ENCODE results near the gene UBE2M.
A peak's percentile ranks its signal among the peaks of the same experiment; 100 is the strongest.

The UBE2M gene

DNA sequence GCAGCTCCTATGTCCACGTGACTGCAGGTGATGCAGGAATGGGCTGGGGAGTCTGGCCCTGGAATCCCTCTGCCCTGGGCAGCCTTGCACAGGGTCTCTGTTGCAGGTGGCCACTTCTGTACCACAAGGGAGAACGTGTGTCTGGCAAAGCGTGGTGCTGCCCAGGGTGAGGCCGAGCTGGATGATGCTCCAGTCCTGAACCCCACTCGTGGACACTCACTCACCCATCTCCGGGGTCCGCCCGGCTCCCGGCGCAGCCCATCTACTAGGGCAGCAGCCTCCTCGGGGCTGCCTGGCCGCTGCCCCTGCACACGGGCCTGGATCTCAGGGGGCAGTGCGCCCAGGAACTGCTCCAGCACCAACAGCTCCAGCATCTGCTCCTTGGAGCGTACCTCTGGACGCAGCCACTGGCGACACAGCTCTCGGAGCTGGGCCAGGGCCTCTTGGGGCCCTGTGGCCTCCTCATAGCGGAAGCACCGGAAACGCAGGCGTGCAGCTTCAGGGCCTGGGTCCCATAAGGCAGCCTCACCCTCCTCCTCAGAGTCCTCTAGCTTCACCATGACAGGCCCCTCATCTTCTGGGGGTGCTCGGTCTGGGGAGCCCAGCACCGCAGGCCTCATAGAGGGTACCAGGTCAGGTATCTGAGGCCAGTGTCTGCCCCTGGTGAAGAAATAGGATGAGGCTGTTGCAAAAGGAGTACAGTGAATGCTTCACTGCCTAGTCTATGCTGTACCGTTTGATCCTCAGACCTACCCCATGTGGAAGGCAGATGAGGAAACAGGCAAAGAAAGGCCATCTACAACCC lies 12.6 kb upstream of the UBE2M start:
- DNase-seq (ENCODE audit: low read depth): no peak

DNA sequence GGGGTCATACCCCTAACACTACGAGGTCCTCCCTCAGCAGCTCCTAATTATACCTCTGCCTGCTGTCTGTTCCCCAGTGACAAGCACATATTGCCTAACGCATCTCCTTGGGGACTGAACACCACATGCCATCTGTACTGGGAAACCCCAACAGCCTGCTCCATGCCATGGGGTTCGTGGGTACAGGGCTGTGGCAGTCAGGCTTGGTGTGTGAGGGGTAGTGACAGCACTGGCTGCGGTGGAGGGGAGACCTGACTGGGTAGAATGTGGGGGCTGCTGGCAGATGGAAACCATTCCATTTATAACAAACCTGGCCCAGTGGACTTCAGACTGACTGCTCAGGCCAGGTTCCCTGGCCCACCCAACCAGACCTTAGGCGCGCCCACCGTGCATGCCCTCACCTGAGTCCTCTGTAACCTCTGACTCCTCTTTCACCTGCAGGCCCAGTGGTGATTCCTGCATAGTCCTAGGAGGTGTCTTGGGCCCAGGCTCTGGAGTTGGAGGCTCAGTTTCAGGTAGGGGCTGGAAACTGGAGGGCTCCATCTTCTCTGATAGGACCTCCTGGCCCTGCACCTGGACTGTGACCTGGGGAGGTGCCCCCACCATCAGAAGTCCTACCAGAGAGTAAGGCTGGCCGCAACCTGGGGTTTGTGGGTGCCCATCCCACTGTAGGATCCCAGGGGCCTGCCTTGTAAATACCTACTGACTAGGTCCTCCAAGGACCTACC lies 11.7 kb upstream of the UBE2M start:
- DNase-seq (ENCODE audit: low read depth): no peak

DNA sequence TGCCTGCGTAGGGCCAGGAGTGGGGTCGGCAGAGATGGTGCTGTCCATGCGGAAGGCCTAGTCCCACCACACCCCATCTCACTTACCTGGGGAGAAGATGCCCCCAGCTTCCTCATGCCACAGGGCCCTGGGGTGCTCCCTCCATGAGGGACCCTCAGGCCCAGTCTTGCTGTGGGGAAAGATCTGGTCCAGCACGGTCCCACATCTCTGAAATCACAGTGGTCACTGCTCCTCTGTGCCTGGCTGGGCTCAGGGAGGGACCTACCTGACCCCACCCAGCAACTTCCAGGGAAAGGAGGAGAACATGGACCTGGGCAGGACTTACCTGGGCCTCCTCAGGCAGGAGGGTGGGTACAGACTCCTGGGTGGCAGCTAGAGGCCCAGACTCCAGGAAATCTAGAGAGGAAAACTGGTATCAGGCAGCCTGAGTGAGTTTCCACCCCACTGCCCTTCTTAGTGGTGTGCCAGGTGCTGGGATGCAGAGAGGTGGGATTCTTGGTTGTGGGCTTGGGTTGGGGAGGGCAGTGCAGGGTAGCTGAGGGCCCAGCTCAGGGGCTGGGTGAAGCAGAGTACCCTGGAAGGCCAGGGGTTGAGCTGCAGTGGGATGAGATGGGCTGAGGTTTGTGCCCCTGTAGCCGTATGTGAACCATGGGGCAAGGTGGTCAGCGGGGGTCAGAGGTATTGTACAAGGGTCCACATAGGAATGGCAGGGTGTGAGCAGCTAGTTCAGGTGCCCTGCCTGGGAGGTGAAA lies 11.0 kb upstream of the UBE2M start:
- DNase-seq (ENCODE audit: low read depth): no peak

DNA sequence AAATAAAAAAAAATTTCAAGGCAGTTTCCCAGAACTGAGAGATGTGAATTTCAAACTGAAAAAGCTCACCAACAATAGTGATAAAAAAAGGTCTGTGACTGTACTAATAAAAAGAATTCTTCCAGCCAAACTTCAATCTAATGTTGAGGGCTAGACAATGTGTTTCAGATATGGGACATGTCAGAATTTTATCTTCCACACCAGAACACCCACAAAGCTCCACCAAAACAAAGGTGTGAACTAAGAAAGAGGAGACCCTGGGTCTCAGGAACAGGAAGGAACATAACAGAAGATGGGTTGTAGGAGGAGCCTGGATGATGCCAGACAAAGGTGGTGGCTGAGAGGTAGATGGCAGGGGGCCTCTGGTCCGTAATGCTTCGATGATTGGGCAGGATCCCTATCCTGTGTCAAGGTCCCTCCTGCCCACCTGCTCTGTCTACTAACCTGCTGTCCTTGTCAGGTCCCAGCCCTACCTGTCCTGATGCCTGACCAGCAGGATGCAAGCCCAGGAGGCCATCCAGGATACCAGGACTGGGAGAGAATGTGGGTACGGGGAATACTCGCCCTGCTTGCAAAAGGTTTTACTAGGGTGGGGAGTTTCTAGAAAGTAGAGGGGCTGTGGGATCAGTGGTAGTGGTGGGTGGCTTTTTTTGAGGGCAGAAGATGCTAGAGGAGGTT lies 10.2 kb upstream of the UBE2M start:
- DNase-seq (ENCODE audit: low read depth): no peak

DNA sequence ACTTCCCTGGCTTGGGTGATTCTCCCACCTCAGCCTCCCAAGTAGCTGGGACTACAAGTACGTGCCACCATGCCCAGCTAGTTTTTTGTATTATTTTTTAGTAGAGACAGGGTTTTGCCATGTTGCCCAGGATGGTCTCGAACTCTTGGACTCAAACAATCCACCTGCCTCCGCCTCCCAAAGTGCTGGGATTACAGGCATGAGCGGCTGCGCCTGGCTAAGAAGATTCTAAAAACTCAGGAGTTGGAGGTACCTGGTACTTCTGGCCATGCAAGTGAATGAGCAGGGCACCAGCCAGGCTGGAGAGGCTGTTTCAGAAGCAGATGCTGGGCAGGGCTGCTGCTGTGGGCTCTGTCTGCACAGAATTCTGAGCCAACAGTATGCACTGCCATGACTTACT lies 8.6 kb upstream of the UBE2M start:
- no peak for DNase-seq (ENCODE audit: low read depth)

DNA sequence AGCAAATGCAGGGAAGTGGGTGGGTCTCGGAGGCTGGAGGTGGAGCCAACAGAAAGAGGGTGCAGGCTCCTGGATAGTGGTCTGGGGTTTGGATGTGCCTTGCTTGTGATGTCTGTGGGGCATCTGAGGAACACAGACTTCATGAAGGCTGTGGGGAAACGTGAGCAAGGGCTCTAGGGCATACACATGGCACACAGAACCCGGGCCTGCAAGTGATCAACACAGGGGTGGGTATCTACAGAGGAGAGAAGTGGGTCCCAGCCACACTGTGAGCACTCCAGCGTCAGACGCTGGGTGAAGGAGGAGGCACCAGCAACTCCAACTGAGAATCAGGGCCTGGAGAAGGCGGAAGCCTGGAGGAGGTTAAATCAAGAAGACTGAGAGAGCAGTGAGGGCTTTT lies 5.4 kb upstream of the UBE2M start:
- no peak for DNase-seq (ENCODE audit: low read depth)

DNA sequence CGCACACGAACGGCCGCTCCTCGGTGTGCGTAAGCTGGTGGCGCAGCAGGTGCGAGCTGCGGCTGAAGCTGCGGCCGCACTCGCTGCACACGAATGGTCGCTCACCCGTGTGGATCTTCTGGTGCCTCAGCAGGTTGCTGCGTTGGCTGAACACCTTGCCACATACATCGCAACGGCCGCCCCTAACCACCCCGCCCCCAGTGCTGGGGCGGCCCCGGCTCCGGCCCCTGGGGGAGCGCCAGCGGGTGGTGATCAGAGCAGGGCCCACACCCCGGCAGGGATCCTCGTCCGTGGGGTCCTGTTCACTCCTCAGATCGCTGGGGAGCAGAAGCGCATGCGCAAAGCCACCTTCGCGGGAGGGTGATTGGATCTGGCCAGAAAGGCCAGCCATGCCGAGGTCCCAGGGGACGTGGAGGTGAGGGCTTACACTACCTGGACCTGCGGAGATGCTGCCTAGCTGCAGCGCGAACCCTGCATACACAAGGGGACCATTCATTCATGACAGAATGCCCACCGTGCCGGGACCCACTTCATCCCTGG lies 4.7 kb upstream of the UBE2M start:
- no peak for DNase-seq (ENCODE audit: low read depth)

DNA sequence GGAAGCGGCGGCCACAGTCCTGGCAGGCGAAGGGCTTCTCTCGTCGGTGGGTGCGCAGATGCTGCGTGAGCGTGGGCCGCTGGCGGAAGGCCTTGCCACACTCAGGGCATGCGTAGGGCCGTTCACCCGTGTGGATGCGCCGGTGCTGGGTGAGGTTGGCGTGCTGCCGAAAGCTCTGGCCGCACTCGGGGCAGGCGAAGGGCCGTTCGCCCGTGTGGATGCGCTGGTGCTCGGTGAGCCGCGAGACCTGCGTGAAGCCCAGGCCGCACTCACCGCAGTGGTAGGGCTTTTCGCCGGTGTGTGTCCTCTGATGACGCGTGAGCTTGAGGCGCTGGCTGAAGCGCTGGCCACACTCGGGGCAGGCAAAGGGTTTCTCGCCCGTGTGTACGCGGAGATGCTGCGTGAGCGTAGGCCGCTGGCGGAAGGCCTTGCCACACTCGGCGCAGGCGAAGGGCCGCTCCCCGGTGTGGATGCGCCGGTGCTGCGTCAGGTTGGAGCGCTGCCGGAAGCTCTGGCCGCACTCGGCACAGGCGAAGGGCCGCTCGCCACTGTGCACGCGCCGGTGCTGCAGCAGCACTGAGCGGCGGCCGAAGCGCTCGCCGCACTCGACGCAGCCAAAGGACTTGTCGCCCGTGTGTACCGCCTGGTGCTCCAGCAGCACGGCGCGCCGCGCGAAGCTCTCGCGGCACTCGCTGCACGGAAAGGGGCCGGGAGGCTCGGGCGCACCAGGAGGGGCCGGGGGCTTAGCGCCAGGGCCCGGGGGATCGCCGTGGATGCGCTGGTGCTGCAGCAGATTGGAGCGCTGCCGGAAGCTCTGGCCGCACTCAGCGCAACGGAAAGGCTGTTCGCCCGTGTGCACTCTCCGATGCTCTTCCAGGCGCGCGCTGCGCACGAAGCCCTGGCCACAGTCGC lies 4.0 kb upstream of the UBE2M start:
- no peak for DNase-seq (ENCODE audit: low read depth)

DNA sequence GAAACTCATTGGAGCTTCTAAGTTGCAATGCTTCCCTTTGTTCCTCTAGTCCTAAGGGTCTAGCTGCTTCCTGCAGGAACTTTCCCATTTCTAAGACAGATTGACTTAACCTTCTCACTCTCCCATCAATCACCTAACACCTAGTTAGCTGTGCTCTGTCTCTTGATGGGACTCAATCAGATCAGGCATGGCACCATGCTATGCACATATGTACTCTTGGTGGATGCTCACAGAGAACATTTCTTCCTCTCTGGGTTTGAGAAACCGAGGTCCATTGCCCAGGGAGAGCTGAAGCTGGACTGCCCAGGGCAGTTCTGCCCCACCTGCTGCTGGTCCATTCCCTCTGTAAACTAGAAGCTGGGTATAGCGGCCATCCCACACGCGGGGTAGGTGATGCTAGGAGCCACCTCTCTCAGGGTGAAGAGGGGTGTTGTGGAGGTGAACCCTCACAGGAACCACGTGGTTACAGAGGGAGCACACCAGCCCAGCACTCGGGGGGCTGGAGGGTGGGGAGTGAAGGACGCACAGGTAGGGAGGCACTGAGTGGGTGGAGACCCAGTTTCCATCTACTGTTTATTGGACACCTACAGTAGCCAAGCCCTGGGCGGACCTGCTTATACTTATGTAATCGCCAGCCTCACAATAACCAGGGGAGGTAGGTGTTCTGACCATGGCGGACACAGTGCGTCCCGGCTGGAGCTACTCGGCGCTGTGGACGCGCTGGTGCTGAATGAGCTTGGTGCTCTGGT lies 3.1 kb upstream of the UBE2M start:
- no peak for DNase-seq (ENCODE audit: low read depth)

DNA sequence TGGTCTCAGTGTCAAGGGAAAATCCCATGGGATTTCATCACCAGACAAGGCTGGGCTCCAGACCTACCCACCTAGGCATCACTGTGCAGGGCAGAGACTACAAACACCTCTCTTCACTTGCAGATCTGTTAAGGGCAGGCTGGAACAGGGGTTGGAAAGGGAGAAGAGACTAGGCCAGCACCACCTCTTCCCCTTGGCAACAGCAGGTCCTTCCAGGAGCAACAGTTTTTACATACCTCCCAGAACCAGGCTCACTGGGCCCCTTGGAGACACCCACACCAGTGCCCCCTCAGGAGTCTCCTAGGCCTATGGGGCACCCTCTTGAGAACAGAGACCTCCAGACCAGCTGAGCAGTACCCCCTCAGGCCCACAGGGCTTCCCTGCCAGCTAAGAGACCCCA lies 2.5 kb upstream of the UBE2M start:
- DNase-seq (ENCODE audit: low read depth): no peak

DNA sequence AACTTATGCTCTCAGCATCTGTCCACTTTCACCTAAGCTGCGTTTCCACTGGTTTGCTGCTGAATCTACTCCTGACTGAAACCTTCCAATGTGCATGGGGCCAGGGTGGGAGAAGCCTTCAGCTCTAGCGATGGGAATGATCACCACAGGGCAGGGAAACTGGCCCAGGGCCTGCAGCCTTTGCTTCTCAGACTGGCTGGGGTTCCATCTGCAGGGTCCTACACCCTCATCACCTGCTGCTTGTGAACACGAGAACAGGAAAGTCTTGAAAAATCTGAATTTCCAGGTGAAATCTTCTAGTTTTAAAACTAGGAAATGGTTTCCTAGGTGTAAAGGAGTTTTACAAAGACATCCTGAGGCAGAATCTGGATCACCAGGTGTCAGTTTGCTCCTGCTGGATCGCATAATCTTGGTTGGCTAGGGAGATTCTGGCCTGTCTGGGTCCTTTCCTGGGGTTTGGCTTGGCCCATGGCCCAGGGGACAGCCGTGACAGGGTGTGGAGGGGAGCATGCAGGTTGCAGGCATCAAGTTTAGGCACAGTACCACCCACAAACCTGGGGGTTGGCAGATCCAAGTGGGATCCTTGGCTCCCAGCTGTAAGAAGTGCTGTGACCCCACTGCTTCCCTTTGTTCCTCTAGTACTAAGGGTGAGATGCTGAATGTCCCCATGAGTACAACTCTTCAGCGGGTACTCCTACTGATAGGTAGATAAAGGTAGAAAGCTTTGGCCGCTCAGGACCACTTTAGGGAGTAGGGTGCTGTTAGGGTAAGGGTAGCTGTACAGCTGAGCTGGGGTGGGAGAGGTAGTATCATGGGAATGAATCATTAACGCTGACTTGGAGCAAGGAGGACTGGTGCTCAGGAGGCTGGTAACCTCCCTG lies 1.8 kb upstream of the UBE2M start:
- no peak for DNase-seq (ENCODE audit: low read depth)

DNA sequence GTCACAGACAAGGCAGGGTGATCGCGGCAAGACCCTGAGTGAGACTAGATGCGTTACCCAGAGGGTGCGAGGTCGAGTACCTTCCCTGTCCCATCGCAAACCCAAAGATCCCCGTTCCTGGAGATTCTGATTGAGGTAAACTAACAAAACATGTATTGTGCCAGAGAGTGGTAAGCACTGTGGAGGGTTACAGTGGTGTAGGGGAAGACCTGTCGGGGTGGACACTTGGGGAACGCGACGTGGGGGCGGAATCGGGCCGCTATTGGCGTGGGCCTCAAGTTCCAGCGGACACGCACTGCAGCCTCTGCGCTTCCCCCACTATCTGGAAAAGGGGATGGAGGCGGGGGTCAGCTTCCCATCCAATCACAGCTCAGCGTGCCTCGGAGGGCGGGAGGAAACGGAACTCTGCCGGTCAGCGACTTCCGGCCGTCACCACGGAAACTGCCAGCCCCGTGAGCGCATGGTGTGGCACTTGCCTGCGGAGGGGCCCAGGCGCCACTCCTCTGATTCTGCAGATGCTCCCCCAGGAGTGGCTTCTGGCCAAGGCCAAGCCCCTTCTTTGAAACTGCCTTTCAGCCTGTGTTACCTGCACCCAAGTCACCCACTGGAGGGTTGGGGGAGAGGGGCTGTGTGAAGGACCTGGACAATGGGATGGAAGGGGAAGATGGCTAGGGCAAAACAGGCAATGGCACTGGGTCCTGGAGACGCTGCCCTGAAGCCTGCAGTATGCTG lies 1.0 kb upstream of the UBE2M start:
- no peak for DNase-seq (ENCODE audit: low read depth)

DNA sequence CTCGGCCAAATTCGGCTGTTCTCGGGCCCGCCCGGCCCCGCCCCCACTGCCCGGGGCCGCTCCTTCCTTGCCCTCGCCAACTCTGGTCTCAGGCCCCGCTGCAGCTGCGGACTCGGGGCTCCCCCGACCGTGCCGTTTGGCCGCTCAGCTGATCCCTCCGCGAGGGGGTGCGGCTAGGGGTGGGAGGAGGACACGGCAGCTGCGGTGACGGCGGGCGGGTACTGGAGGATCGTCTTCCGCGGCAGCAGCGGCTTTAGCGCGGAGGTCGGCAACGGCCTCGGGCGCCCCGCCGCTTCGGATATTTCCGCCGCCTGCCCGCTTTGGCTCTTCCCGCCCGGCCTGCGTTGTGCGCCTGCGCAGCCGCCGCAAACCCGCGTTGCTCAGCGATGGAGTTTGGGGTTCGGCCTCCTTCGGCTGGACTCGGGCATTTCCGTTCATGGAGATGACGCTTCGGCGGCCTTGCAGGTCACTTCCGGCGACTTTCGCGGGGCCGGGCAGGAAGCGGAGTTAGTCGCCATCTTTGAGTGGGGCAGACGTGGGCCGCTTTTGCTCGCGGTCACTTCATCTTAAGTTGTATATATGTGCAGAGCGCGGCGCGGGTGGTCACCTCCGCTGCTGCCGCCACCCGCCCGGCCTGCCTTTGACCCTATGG lies 338 bp upstream of the UBE2M start:
- peak; percentile 100 for DNase-seq (ENCODE audit: low read depth)

DNA sequence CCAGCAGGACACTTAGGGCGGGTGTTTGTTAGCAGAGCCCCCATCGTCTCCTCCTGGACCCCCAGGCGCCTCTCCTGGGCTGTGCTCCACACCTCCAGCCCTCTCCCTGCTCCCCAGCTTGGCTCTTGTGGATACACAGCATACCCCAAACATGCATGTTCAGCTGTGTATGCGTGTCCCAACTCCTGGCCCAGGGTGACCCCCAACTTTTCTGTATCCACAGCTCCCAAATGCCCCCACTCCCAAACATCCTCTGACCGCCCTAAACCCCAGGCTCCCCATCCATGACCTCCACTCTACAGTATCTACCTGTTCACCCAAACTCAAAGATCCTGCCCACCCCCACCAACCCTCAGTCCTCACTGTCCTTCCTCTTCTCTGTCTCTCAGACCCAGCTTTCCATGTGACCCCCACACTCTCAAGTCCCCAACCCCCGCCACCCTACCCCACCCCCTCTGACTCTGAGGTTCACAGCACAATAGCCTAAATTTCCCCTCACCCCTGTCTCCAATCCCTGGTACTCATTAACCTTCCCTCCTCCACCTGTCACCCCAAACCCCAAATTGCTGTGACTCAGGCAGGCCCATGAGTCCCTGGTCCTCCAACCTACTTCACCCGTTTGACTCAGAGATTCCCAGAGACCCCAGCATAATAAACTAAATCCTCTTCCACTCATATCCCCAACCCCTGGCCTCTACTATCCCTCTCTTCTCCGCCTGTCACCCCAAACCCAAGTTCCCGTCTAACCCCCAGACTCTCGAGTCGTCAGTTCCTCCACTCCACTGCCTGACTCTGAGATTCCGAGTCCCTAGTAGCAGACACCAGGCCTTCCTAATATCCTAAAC lies 968 bp downstream of the UBE2M start:
- DNase-seq (ENCODE audit: low read depth): no peak

DNA sequence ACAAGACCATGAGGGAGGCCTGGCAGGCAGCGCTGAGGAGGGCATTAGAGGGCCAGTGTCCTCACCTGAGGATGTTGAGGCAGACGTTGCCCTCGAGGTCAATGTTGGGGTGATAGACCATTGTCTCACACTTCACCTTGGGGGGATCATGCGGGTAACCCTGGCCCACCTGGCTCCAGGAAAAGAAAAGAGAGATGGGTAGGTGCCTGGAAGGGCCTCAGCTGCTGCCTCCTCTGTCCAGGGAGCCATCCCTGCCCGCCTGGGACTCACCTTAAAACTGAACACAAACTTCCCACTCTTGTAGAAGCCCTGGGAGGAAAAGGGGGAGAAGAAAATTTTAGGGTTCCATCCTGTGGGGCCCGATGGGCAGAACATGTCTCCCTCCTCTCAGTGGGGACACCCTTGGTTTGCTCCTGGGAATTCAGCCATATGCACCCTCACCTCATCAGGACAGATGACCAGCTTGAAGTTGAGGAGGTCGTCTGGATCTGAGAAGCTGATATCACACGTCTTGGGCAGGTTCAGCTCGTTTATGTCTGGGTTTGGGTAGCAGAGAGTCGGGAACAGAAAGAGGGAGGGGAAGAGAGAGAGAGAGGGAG lies 1.7 kb downstream of the UBE2M start:
- no peak for DNase-seq (ENCODE audit: low read depth)

DNA sequence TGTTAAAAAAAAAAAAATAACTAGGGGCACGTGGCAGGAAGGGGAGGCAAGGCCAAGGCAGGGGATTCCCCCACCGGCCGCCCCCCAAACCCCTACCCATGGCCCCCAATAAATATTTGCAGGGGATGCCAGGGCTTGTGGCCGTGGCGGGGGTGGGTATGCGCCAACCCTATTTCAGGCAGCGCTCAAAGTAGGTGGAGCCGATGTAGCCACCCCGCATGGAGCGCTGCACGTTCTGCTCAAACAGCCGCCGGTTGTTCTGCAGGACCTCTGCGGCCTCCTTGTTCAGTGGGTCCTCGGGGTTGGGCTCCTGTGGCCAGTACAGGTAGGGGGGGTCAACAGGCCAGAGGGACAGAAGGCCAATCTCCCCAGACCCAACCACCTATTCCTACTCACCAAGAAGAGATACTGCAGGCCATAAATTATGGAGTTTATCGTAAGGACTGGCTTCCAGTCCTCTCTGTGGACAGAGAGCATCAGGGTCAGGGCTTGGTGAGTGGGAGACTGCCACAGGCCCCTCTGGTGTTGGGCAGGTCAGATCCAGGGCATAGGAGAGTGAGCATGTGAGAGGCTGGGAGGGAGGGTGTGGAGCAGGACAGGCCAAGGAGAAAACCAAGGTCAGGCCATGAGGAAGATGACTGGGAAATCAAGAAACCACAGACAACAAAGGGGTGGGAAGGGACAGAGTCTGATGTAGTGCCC lies 2.3 kb downstream of the UBE2M start:
- no peak for DNase-seq (ENCODE audit: low read depth)

All from T follicular helper cell (primary cell).